ENCODE data around the gene TADA2A. TPM values are rescaled to one million over a fixed set of nuclear protein-coding genes. Genes with fewer than 3 reads are reported as not detected.

TADA2A gene
- total and polyA plus RNA-seq, 2 of the 8 experiments (the other 6 are each of a cell fraction or from before 2014, with no cell fraction given): 8.4 to 18.5 TPM

- H3K4me1 ChIP-seq (replicated peaks in 1 of 4; ENCODE audit: control insufficient read depth in 3 of 4, insufficient read depth in 4 of 4, low read length in 3 of 4): peaks cover 0 to 12% (median 7%) of the 10 kb centered on the region in 4 experiments; a peak in 6 of 7 replicates
- no peaks in the 10 kb centered on the region for H3K36me3 ChIP-seq (ENCODE audit: control insufficient read depth in 2 of 4, insufficient read depth in 4 of 4, low read length in 3 of 4)
- H2BK120ac ChIP-seq (replicated peaks; ENCODE audit: low read depth, low read length): no peak overlapping the region
- no peak overlapping the region for H3K27ac ChIP-seq (ENCODE audit: low read depth, low read length)
- no peak overlapping the region for H4K8ac ChIP-seq (ENCODE audit: extremely low read depth, insufficient read depth, low read length)
- WGBS, 2 experiments (ENCODE audit: extremely low coverage in 1 of 2, insufficient coverage in 1 of 2, insufficient read length in 1 of 2, insufficient replicate concordance in 2 of 2, low coverage in 1 of 2, low lambda C conversion rate in 2 of 2, missing lambda C conversion rate in 1 of 2): 95% methylated on average over 3 of the region's 3 CpGs; no CpG with 5 or more reads in 1 of the 2 experiments
- no peak overlapping the region for H3K4me3 ChIP-seq (ENCODE audit: extremely low read depth in 1 of 4, insufficient read depth in 2 of 4, low read depth in 3 of 4, low read length in 4 of 4)
- no peak overlapping the region for H4K5ac ChIP-seq (ENCODE audit: insufficient read length, low read depth, low read length)
- H2AK5ac ChIP-seq (ENCODE audit: low read depth, low read length): no peak overlapping the region
- H3K4me2 ChIP-seq (ENCODE audit: insufficient read depth in 1 of 2, low read depth in 2 of 2, low read length in 2 of 2): no peak overlapping the region; a peak in 1 of 4 replicates
- H3K79me2 ChIP-seq (ENCODE audit: control insufficient read depth in 1 of 2, insufficient read depth in 2 of 2, low read length in 2 of 2): peaks cover 17 to 28% of the 10 kb centered on the region in 2 experiments
- no peak overlapping the region for H3K14ac ChIP-seq (ENCODE audit: insufficient read length)
- no peak overlapping the region for H3K23ac ChIP-seq (ENCODE audit: insufficient read length)
- no peak overlapping the region for H2BK5ac ChIP-seq (ENCODE audit: low read depth, low read length)
- no peak overlapping the region for H2BK12ac ChIP-seq (ENCODE audit: low read depth, low read length)
- no peak overlapping the region for H3K9ac ChIP-seq (replicated peaks in 1 of 4; ENCODE audit: extremely low read depth in 1 of 4, low read depth in 3 of 4, low read length in 3 of 4)
- H2AFZ ChIP-seq (ENCODE audit: low read length): no peak overlapping the region
- H3K56ac ChIP-seq (replicated peaks; ENCODE audit: insufficient read length, low read depth, low read length): no peak overlapping the region
- H3K79me1 ChIP-seq (ENCODE audit: low read depth, low read length): peaks cover 3% of the 10 kb centered on the region; the same call in 1 of the 2 replicates
- H3K18ac ChIP-seq (ENCODE audit: extremely low read depth, low read length): no peak overlapping the region
- FAIRE-seq (no peak), DNase-seq (ENCODE audit: low read depth in 1 of 2, low spot score in 2 of 2) (no peak)
- no peaks in the 10 kb centered on the region for H3K27me3 ChIP-seq (replicated peaks in 1 of 4; ENCODE audit: control insufficient read depth in 3 of 4, extremely low read depth in 1 of 4, insufficient read depth in 3 of 4, low read length in 3 of 4)
- ChIA-PET POLR2A (ENCODE audit: partially characterized antibody) (interaction anchor here (1.5 kb wide), 1 partner anchor 13 kb away, joined by 3 read pairs; no protein-coding TSS in a partner anchor), CTCF (ENCODE audit: partially characterized antibody) (interaction anchor here (0.6 to 3.4 kb wide), 3 partner anchors 9 to 83 kb away, joined by 3 to 21 read pairs (median 6); no protein-coding TSS in a partner anchor)
- H4K91ac ChIP-seq (replicated peaks; ENCODE audit: insufficient read length, low read length): no peak overlapping the region
- no peak overlapping the region for H2BK15ac ChIP-seq (ENCODE audit: low read length)
- TF ChIP-seq SP4 (IDR thresholded peaks at IDR 0.05; ENCODE audit: low read length) (no peak), SUZ12 (IDR thresholded peaks at IDR 0.05; ENCODE audit: low read length) (no peak), CBX5 (IDR thresholded peaks at IDR 0.05; ENCODE audit: low read depth, low read length) (no peak), RAD21 (IDR thresholded peaks at IDR 0.05 in 1 of 2, conservative IDR thresholded peaks at IDR 0.05 in 1 of 2; ENCODE audit: low read depth in 2 of 2, low read length in 2 of 2) (no peak), PHF8 (conservative IDR thresholded peaks at IDR 0.05; ENCODE audit: low read depth, low read length) (no peak), SP1 (IDR thresholded peaks at IDR 0.05; ENCODE audit: low read depth, low read length) (no peak), JUND (IDR thresholded peaks at IDR 0.05; ENCODE audit: low read length) (no peak), HDAC2 (IDR thresholded peaks at IDR 0.05; ENCODE audit: borderline replicate concordance in 1 of 2, low read depth in 2 of 2, low read length in 2 of 2) (no peak), SRF (IDR thresholded peaks at IDR 0.05; ENCODE audit: low read depth, low read length) (no peak), CHD1 (IDR thresholded peaks at IDR 0.05; ENCODE audit: low read depth, low read length) (no peak)
- peaks cover 10% of the 10 kb centered on the region for H3K23me2 ChIP-seq (ENCODE audit: low read depth, low read length)
- peaks cover 0 to 2% of the 10 kb centered on the region in 2 experiments for H4K20me1 ChIP-seq (replicated peaks in 1 of 2; ENCODE audit: control insufficient read depth in 1 of 2, insufficient read depth in 2 of 2, low read length in 2 of 2)
- H3K9me3 ChIP-seq (ENCODE audit: insufficient read depth in 2 of 2, low read depth in 1 of 2, low read length in 1 of 2): no peaks in the 10 kb centered on the region
- H2BK20ac ChIP-seq (ENCODE audit: low read length): no peak overlapping the region
- no peak overlapping the region for H3K4ac ChIP-seq (replicated peaks; ENCODE audit: insufficient read length, low read depth, low read length)
These were observed 46.1 kb upstream of the TADA2A start for GRCh38 chr17:37360632-37361031.
